Prostate gland (tissue), 2 donors: Measurements from ENCODE around the gene ACSF3.

ENCODE experiments used
- CTCF ChIP-seq, 4 experiments: fragments of 200-600 bp in 2 of 4; fragments of 450-650 bp in 2 of 4; sonication (generic) in 2 of 4; IDR thresholded peaks; 1 replicate in 3 of 4; 2 replicates in 1 of 4; pipeline ENCODE4 v1.5.1; 2016 to 2019; ENCODE audit warnings: antibody characterized with exemption in 4 of 4, mild to moderate bottlenecking in 2 of 4, moderate library complexity in 2 of 4
- POLR2A ChIP-seq: fragments of 450-650 bp; IDR thresholded peaks from one replicate; pipeline ENCODE4 v1.6.1; 2016; ENCODE audit warnings: antibody characterized with exemption, mild to moderate bottlenecking
- POLR2AphosphoS5 ChIP-seq: sonication (generic); formaldehyde crosslinking; IDR thresholded peaks from one replicate; pipeline ENCODE4 v1.6.1; 2017; ENCODE audit warnings: antibody characterized with exemption

GRCh38 chr16:89194340-89195311 lies 101.0 kb downstream of the ACSF3 start:
- no peak for TF ChIP-seq CTCF (IDR thresholded peaks at IDR 0.05)
- TF ChIP-seq POLR2AphosphoS5: no peak
- no peak for TF ChIP-seq POLR2A
